Prostate gland (tissue), 2 donors: Measurements from ENCODE around the gene SNX7.

ENCODE experiments used
- POLR2AphosphoS5 ChIP-seq: sonication (generic); formaldehyde crosslinking; IDR thresholded peaks from one replicate; pipeline ENCODE4 v1.6.1; 2017; ENCODE audit warnings: antibody characterized with exemption
- TF ChIP-seq, protein P1 (sequence below), 4 experiments: fragments of 200-600 bp in 2 of 4; fragments of 450-650 bp in 2 of 4; sonication (generic) in 2 of 4; IDR thresholded peaks; 1 replicate in 3 of 4; 2 replicates in 1 of 4; pipeline ENCODE4 v1.5.1; 2016 to 2019; ENCODE audit warnings: antibody characterized with exemption in 4 of 4, mild to moderate bottlenecking in 2 of 4, moderate library complexity in 2 of 4

DNA sequence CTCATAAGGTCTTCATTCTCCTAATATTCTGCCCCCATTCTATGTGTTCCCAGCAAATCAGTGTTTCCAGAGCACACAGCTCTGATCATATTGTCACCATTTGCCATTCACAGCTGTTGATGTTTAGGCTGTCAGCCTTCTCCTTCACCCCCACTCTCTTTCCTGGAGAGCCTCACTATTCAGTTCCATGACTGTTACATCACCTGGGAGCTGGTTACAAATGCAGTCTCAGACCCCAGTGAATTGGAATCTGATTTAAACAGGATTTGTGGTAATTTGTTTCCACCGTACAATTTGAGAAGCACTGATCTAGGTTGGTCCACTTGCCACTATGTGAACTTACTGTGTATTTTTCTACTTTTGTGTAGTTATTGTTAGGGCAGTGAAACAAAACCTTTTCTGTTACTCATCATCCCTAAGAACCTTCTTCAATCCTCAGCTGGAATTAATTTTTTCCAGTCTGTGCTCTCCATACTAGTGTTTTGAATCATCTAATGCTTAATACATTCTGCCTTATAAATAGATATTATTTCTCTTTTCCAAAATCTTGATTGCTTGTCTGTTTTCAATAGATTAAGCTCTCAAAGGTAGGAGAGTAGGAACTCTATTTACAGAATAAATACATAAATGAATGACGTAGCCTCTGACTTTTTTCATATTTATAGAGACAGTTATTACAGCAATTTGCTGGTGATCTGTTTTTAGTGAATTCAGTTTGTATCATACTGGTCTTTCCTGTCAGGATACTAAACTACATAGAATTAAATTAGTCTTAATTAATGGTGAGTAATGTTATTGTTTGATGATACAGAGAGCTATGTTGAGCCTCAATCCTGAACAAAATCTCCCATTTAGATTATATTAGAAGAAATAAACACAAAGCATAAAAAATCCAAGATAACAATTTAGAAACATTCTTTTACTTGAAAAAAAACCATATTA, 8.1 kb downstream of the SNX7 start:
- TF ChIP-seq, protein P1, sequence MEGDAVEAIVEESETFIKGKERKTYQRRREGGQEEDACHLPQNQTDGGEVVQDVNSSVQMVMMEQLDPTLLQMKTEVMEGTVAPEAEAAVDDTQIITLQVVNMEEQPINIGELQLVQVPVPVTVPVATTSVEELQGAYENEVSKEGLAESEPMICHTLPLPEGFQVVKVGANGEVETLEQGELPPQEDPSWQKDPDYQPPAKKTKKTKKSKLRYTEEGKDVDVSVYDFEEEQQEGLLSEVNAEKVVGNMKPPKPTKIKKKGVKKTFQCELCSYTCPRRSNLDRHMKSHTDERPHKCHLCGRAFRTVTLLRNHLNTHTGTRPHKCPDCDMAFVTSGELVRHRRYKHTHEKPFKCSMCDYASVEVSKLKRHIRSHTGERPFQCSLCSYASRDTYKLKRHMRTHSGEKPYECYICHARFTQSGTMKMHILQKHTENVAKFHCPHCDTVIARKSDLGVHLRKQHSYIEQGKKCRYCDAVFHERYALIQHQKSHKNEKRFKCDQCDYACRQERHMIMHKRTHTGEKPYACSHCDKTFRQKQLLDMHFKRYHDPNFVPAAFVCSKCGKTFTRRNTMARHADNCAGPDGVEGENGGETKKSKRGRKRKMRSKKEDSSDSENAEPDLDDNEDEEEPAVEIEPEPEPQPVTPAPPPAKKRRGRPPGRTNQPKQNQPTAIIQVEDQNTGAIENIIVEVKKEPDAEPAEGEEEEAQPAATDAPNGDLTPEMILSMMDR (IDR thresholded peaks at IDR 0.05): no peak
- TF ChIP-seq POLR2AphosphoS5: no peak
